ENCODE data around the gene NOXO1. TPM values are rescaled to one million over a fixed set of nuclear protein-coding genes. Genes with fewer than 3 reads are reported as not detected.

NOXO1 gene
- total and polyA plus RNA-seq, 10 of the 15 experiments (the other 5 are each of a cell fraction or from before 2014, with no cell fraction given): 0.09 to 0.76 (median 0.26) TPM; not detected in 4

DNA sequence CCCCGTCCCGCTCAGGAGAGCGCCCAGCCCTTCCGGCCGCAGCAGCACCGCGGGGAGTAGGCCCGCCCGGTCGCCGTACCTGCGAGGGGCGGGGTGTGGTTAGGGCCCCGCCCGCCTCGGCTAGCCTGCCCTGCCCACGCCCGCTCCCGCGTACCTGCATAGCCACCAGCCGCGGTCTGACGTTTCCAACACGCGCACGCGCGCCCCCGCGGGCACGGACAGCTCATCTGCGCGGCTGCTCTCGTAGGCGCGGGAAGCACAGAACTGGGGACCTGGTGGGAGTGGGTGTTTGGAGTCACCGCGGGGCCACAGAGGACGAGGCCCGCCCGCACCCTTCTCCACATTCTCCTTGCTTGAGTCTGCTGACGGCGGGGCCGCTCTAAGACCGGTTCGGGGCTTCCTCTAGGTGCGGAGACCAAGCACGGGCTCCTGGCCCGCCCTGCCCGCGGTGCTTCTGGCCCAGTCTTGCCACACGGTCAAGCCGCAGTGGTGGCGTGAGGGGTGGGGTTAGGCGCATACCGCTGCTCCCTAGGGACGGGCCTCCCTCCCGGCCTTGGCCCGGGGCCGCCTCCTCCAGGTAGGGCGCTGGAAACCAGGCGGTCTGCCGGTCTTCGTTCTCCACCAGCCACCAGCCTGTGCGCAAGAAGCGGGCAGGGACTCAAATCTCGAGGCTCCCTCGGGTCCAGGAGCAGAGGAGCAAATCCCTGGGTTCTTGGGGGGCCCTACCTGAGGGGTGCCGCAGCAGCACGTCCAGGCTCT is 1.8 kb downstream of the NOXO1 start (continued):
- TF ChIP-seq ZBTB4 (CRISPR knock-in tag; IDR thresholded peaks at IDR 0.05) (no peak), SP1 (IDR thresholded peaks at IDR 0.05; ENCODE audit: low read depth, low read length) (no peak), NR2C2 (IDR thresholded peaks at IDR 0.05; ENCODE audit: borderline replicate concordance, control insufficient read depth, insufficient read length, low read depth) (no peak), ZNF207 (IDR thresholded peaks at IDR 0.05; ENCODE audit: borderline replicate concordance) (no peak), BHLHE40 (IDR thresholded peaks at IDR 0.05; ENCODE audit: borderline replicate concordance in 1 of 2, low read depth in 2 of 2, low read length in 1 of 2) (no peak), MEF2B (IDR thresholded peaks at IDR 0.05; ENCODE audit: partially characterized antibody, poor library complexity, severe bottlenecking) (peak; percentile 20), GATAD2B (conservative IDR thresholded peaks at IDR 0.05; ENCODE audit: low read depth) (no peak)

DNA sequence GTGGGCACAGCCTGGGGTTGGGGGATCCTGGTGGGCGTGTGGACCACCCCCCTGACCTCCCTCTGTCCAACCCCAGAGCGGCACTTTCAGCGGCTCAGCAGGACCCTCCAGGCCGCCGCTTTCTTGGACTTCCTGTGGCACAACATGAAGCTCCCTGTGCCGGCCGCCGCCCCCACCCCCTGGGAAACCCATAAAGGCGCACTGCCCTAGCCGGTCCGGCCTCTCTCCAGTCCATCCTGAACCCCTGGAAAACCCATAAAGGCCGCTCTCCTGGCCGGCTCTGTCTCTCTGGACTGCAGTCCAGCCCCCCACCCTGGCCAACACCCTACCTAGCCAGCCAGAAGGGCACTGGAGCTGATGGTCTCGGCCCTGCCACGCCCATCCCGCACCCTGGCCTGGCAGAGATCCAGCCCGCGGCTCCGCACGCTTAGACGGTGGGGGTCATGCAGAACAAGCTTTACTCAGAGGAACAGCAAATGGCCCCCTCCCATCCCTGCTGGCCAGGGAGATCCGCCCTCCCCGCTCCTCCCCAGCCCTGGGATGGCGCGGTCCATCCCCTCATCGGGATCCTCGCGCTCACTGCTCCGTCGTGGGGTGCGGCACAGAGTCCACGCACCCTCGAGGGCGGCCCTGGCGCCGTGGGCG is 2.7 kb downstream of the NOXO1 start:
- 0 out of 4 replicates have a peak, but pooled peaks cover 0 to 5% of the 10 kb centered on the region in 2 experiments for H3K27me3 ChIP-seq (replicated peaks in 1 of 2; ENCODE audit: control insufficient read depth in 2 of 2, insufficient read depth in 2 of 2, low read length in 1 of 2)
- H2AFZ ChIP-seq (ENCODE audit: control insufficient read depth, low read depth, low read length): no peak overlapping the region
- H4K20me1 ChIP-seq (ENCODE audit: control insufficient read depth, insufficient read depth): no peaks in the 10 kb centered on the region
- WGBS (ENCODE audit: insufficient coverage, insufficient replicate concordance, low lambda C conversion rate, missing lambda C conversion rate): 93% methylated on average over 27 of the region's 37 CpGs
- in situ Hi-C loops (cut with MboI) (no loop called here), intact Hi-C loops (cut with micrococcal nuclease; ENCODE audit: unreplicated experiment) (no loop called here)
- no peak overlapping the region for H3K4me3 ChIP-seq
- peaks cover 0 to 36% of the 10 kb centered on the region in 2 experiments; a peak in 3 of 4 replicates for H3K36me3 ChIP-seq (ENCODE audit: control insufficient read depth in 2 of 2, insufficient read depth in 2 of 2, low read length in 1 of 2)
- ChIA-PET SMC1A (ENCODE audit: uncharacterized antibody, unreplicated experiment) (no interaction called here), RAD21 (ENCODE audit: unreplicated experiment) (no interaction called here), CTCF (no interaction called here), POLR2A (no interaction called here)
- no peaks in the 10 kb centered on the region for H3K9me3 ChIP-seq (replicated peaks; ENCODE audit: control insufficient read depth, insufficient read depth, low read length)
- H3K79me2 ChIP-seq (ENCODE audit: control insufficient read depth, insufficient read depth, low read length): peaks cover 1% of the 10 kb centered on the region
- H3K4me1 ChIP-seq (ENCODE audit: control insufficient read depth, insufficient read depth, low read length): peaks cover 12% of the 10 kb centered on the region
- no peak overlapping the region for H3K27ac ChIP-seq (ENCODE audit: control insufficient read depth, insufficient read depth)
- DNase-seq (ENCODE audit: low read depth, low spot score): no peak
- no peak for ATAC-seq
- no peak for FAIRE-seq
- BruUV-seq (replicated peaks): no TSS peak
- no peak overlapping the region for H3K9ac ChIP-seq (ENCODE audit: control insufficient read depth, insufficient read depth, low read length)
- H3K4me2 ChIP-seq (ENCODE audit: control insufficient read depth, insufficient read depth): no peak overlapping the region
- TF ChIP-seq FOXM1 (IDR thresholded peaks at IDR 0.05; ENCODE audit: low read depth, low read length) (no peak), SREBF2 (IDR thresholded peaks at IDR 0.05; ENCODE audit: low read length) (no peak), CBX3 (IDR thresholded peaks at IDR 0.05; ENCODE audit: borderline replicate concordance, low read depth) (no peak), SPI1 (IDR thresholded peaks at IDR 0.05; ENCODE audit: borderline replicate concordance, insufficient read depth, low read depth, low read length) (no peak)

Measured in GM12878 (cell line).